ENCODE measurements around the gene FAHD2B. TPM values are rescaled to one million over a fixed set of nuclear protein-coding genes. Genes with fewer than 3 reads are reported as not detected.
"Not testable (repeated sequence)": the region's sequence is repeated elsewhere in the genome, so short reads cannot be mapped to it uniquely, and the experiment has no call there.

Gene FAHD2B
- total RNA-seq, 1 experiment from 2014 or later, result 25.3 TPM

- ATAC-seq, CTCF ChIA-PET: not testable (repeated sequence)
Measured at GRCh38 chr2:97092946-97093345, 1.7 kb downstream of the FAHD2B start.

GRCh38 chr2:97088706-97089105 lies 6.0 kb downstream of the FAHD2B start:
- H3K9ac ChIP-seq (ENCODE audit: low read length); H3K4me1 ChIP-seq (ENCODE audit: control insufficient read depth in 1 of 2, insufficient read depth in 2 of 2, low read length in 2 of 2); H3K27me3 ChIP-seq (ENCODE audit: insufficient read depth, low read length); ATAC-seq; H3K79me2 ChIP-seq (ENCODE audit: insufficient read depth, low read length); H3K9me2 ChIP-seq (ENCODE audit: insufficient read depth); BruUV-seq (replicated peaks); H2AFZ ChIP-seq (ENCODE audit: low read depth, low read length, poor library complexity, severe bottlenecking); H3K4me3 ChIP-seq (replicated peaks in 1 of 2; ENCODE audit: low read depth in 1 of 2, low read length in 2 of 2); H4K20me1 ChIP-seq (ENCODE audit: insufficient read depth); H3K9me3 ChIP-seq (ENCODE audit: control insufficient read depth in 1 of 2, insufficient read depth in 1 of 2, low read depth in 1 of 2, low read length in 2 of 2); DNase-seq (ENCODE audit: low read depth, low spot score); H3K36me3 ChIP-seq (ENCODE audit: control insufficient read depth in 1 of 2, insufficient read depth in 2 of 2, low read length in 2 of 2); RAD21 ChIA-PET (ENCODE audit: low non-redundant PET in 1 of 2, low total read pairs in 2 of 2, uncharacterized antibody in 2 of 2, unreplicated experiment in 2 of 2); H3K4me2 ChIP-seq (ENCODE audit: low read length); POLR2A ChIA-PET; intact Hi-C loops (cut with micrococcal nuclease); CTCF ChIA-PET; H3K27ac ChIP-seq (ENCODE audit: low read depth, low read length): not testable (repeated sequence)

More at GRCh38 chr2:97092946-97093345, 1.7 kb downstream of the FAHD2B start:
- H2AFZ ChIP-seq (ENCODE audit: low read depth, low read length, poor library complexity, severe bottlenecking); H3K9me2 ChIP-seq (ENCODE audit: insufficient read depth); H3K27ac ChIP-seq (ENCODE audit: low read depth, low read length); H3K27me3 ChIP-seq (ENCODE audit: insufficient read depth, low read length); DNase-seq (ENCODE audit: low read depth, low spot score); H3K4me2 ChIP-seq (ENCODE audit: low read length); H3K36me3 ChIP-seq (ENCODE audit: control insufficient read depth in 1 of 2, insufficient read depth in 2 of 2, low read length in 2 of 2); H4K20me1 ChIP-seq (ENCODE audit: insufficient read depth); RAD21 ChIA-PET (ENCODE audit: low non-redundant PET in 1 of 2, low total read pairs in 2 of 2, uncharacterized antibody in 2 of 2, unreplicated experiment in 2 of 2); intact Hi-C loops (cut with micrococcal nuclease); H3K9ac ChIP-seq (ENCODE audit: low read length); H3K9me3 ChIP-seq (ENCODE audit: control insufficient read depth in 1 of 2, insufficient read depth in 1 of 2, low read depth in 1 of 2, low read length in 2 of 2); BruUV-seq (replicated peaks); POLR2A ChIA-PET; H3K4me3 ChIP-seq (replicated peaks in 1 of 2; ENCODE audit: low read depth in 1 of 2, low read length in 2 of 2); H3K4me1 ChIP-seq (ENCODE audit: control insufficient read depth in 1 of 2, insufficient read depth in 2 of 2, low read length in 2 of 2); H3K79me2 ChIP-seq (ENCODE audit: insufficient read depth, low read length): not testable (repeated sequence)

- H3K9me3 ChIP-seq (ENCODE audit: control insufficient read depth in 1 of 2, insufficient read depth in 1 of 2, low read depth in 1 of 2, low read length in 2 of 2); CTCF ChIA-PET; H3K9me2 ChIP-seq (ENCODE audit: insufficient read depth); H3K27me3 ChIP-seq (ENCODE audit: insufficient read depth, low read length); RAD21 ChIA-PET (ENCODE audit: low non-redundant PET in 1 of 2, low total read pairs in 2 of 2, uncharacterized antibody in 2 of 2, unreplicated experiment in 2 of 2); H3K9ac ChIP-seq (ENCODE audit: low read length); intact Hi-C loops (cut with micrococcal nuclease); H4K20me1 ChIP-seq (ENCODE audit: insufficient read depth); H3K79me2 ChIP-seq (ENCODE audit: insufficient read depth, low read length); H3K4me3 ChIP-seq (replicated peaks in 1 of 2; ENCODE audit: low read depth in 1 of 2, low read length in 2 of 2); BruUV-seq (replicated peaks); H3K27ac ChIP-seq (ENCODE audit: low read depth, low read length); H3K4me2 ChIP-seq (ENCODE audit: low read length); H3K36me3 ChIP-seq (ENCODE audit: control insufficient read depth in 1 of 2, insufficient read depth in 2 of 2, low read length in 2 of 2); H3K4me1 ChIP-seq (ENCODE audit: control insufficient read depth in 1 of 2, insufficient read depth in 2 of 2, low read length in 2 of 2); DNase-seq (ENCODE audit: low read depth, low spot score); H2AFZ ChIP-seq (ENCODE audit: low read depth, low read length, poor library complexity, severe bottlenecking): not testable (repeated sequence)
- peak; percentile 25; the same call in 1 of the 2 replicates for ATAC-seq
- POLR2A ChIA-PET, result interaction anchor here (0.6 kb wide), 1 partner anchor 750 kb away, joined by 5 read pairs; the partner anchor contains the start of gene NCAPH
Measured at GRCh38 chr2:97085093-97085492, 9.6 kb downstream of the FAHD2B start.

- H3K4me3 ChIP-seq (replicated peaks in 1 of 2; ENCODE audit: low read depth in 1 of 2, low read length in 2 of 2); POLR2A ChIA-PET; RAD21 ChIA-PET (ENCODE audit: low non-redundant PET in 1 of 2, low total read pairs in 2 of 2, uncharacterized antibody in 2 of 2, unreplicated experiment in 2 of 2); BruUV-seq (replicated peaks); H2AFZ ChIP-seq (ENCODE audit: low read depth, low read length, poor library complexity, severe bottlenecking); H3K27me3 ChIP-seq (ENCODE audit: insufficient read depth, low read length); H3K27ac ChIP-seq (ENCODE audit: low read depth, low read length); H4K20me1 ChIP-seq (ENCODE audit: insufficient read depth); H3K9me2 ChIP-seq (ENCODE audit: insufficient read depth); H3K36me3 ChIP-seq (ENCODE audit: control insufficient read depth in 1 of 2, insufficient read depth in 2 of 2, low read length in 2 of 2); H3K4me1 ChIP-seq (ENCODE audit: control insufficient read depth in 1 of 2, insufficient read depth in 2 of 2, low read length in 2 of 2); intact Hi-C loops (cut with micrococcal nuclease); H3K9ac ChIP-seq (ENCODE audit: low read length); DNase-seq (ENCODE audit: low read depth, low spot score); ATAC-seq; H3K79me2 ChIP-seq (ENCODE audit: insufficient read depth, low read length); CTCF ChIA-PET; H3K9me3 ChIP-seq (ENCODE audit: control insufficient read depth in 1 of 2, insufficient read depth in 1 of 2, low read depth in 1 of 2, low read length in 2 of 2); H3K4me2 ChIP-seq (ENCODE audit: low read length): not testable (repeated sequence)
Measured at GRCh38 chr2:97083516-97083915, 11.2 kb downstream of the FAHD2B start.
